Fibroblast of skin of right biceps (primary cell): ENCODE measurements around the gene SEC24A.
"Not testable (repeated sequence)": the region's sequence is repeated elsewhere in the genome, so short reads cannot be mapped to it uniquely, and the experiment has no call there.

Source experiments
- DNase-seq: peaks from one replicate; pipeline ENCODE4 v3.0.0-alpha.2; 2013

SEC24A gene

GRCh38 chr5:134758504-134759341, 110.1 kb downstream of the SEC24A start, which contains the start of gene DDX46:
DDX46 (plus strand) TSS chr5:134758779; CDS start chr5:134758939, 160 bp downstream.
- peak; percentile 92 for DNase-seq

- DNase-seq = not testable (repeated sequence)
Measured at GRCh38 chr5:134767528-134768291, 119.1 kb downstream of the SEC24A start.

- peak; percentile 49 for DNase-seq
Measured at GRCh38 chr5:134769206-134769605, 120.6 kb downstream of the SEC24A start.

- DNase-seq = no peak
Measured at GRCh38 chr5:134772461-134773125, 124.0 kb downstream of the SEC24A start.

- DNase-seq = no peak
Measured at GRCh38 chr5:134777366-134777765, 128.8 kb downstream of the SEC24A start.
